Renal cortical epithelial cell (primary cell): ENCODE data around the gene OR4D11. TPM values are rescaled to one million over a fixed set of nuclear protein-coding genes. Genes with fewer than 3 reads are reported as not detected.
A peak's percentile ranks its signal among the peaks of the same experiment; 100 is the strongest.

Experiments
- DNase-seq: peaks from one replicate; pipeline ENCODE4 v3.0.0-alpha.2; 2011; ENCODE audit warnings: low read depth
- total RNA-seq: library from RNA; depleted of rRNA; stranded (reverse); fragments of >200 nt; gene quantifications from 2 replicates; pipeline ENCODE4 v1.2.3, GENCODE V29; 2014

Gene OR4D11
- total RNA-seq, 1 donor from 2014 or later = not detected

DNA sequence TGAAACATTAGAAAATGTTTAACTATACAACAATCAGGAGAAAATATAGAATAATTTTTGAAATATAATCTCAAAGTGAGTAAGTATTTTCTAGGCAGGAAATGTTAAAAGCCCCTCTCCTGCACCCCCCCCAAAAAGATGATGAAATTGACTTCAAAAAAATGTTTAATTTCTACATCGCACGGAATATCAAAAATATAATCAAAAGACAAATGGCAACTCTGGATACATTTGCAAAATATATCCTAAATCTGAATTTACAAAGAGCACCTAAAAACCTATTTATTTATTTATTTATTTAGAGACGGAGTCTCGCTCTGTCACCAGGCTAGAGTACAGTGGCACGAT lies 44.9 kb downstream of the OR4D11 start:
- no peak for DNase-seq

DNA sequence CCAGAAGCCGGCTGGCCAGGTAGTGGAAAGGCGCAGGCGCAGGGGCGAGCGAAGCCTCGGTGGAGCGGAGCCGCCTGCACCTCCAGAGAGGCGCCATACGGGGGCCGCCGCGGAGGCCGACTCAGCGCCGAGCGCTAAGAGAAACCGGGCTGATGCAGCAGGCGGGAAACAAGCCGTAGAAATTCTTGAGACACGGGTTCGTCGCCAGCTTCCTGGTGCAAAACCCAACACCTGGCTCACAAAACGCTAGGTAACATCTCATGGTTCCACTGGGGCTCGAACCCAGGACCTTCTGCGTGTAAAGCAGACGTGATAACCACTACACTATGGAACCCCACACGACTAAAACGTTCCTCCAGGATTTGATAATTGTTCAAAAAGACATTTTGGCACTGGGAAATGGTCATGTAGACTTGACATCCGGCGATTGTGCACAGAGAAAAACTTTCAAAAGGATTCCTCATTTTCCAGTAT lies 47.0 kb downstream of the OR4D11 start:
- DNase-seq = peak; percentile 85

DNA sequence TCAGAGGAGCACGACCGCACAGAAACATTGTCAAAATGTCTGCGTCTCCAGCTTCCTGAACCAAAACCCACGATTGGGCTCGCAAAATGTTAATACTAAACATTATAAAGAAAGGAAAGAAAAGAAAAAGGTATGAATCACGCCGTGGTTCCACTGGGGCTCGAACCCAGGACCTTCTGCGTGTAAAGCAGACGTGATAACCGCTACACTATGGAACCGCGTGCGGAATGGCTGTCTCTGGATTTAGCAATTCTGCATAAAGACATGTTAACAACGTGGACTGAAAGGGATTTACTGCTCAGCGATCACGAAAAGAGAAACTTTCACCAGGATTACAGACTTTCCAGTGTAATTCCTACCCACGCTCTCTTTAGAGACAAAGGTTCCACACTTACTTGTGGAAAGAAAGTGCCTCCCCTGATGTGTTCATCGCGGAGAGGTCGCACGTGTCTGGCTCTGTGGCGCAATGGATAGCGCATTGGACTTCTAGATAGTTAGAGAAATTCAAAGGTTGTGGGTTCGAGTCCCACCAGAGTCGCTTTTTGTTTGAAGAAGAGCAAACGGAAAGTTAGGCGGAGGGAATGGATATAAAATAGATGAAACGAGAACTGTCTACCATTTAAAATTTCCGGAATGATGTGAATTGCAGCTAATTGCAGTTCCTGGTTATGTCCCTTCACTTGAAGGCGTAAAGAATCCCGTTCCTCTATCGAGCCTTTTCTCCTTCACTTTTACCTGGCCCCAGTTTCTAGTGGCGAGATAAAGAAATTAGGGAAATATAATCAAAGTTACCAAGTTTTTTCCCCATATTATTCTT lies 47.7 kb downstream of the OR4D11 start:
- peak; percentile 84 for DNase-seq

DNA sequence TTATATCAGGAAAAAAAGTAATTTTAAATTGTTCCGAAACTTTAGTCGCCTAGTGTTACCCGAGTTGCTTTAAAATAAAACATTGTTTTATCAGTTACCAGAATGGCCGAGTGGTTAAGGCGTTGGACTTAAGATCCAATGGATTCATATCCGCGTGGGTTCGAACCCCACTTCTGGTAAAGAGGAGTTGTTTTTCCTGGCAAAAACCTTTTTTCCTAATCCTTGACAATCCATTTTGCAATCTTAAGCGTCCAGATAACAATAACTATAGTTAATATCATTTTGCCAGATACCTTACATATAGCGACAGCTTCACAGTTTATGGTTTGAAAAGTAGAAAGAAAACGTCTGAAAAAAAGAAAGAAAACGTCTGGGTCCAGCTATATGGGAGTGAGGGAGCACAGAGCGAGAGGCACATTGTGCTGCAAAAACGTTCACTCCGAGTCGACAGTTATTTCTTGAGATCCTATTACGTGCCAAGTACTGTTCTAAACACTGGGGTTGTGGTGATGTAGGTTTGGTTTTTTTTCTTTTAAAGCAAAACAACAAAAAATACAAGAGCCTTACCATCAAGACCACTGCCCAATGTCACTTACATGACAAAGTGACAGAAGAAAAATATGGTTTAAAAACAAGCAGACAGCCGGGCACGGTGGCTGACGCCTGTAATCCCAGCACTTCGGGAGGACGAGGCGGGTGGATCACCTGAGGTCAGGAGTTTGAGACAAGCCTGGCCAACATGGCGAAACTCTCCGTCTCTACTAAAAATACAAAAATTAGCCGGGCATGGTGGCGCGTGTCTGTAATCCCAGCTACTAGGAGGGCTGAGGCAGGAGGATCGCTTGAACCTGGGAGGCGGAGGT lies 48.5 kb downstream of the OR4D11 start:
- peak; percentile 72 for DNase-seq

DNA sequence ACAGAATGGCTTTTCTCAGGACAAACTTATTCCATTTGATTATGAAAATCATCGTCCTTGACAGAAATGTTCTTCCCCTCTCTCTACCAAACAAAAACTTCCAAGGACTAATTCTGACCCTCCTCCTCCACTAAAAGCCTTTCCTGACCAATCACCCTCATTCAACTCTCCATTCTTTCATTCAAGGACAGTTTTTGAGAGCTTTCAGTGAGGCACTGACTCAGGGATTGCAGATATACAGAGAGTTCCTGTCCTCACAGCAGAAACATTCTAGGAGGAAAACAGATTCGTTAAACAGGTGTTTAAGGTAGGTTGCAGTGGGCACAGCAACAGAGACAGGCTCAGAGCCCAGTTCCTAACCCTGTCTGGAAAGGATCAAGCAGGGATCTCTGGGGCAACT lies 49.5 kb downstream of the OR4D11 start:
- no peak for DNase-seq

DNA sequence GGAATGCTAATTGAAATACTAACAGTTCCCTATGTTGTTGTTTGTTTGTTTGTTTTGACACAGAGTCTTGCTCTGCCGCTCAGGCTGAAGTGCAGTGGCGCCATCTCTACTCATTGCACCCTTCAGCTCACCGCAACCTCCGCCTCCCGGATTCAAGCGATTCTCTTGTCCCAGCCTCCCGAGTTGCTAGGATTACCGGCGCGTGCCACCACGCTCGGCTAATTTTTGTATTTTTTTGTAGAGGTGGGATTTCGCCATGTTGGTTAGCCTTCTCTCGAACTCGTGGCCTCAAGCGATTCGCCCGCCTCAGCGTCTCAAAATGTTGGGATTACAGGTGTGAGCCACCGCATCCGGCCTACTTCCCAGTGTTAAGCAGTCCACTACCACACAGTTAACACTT lies 49.9 kb downstream of the OR4D11 start:
- no peak for DNase-seq

Other genes starting within 250 kb of the OR4D11 start
- not detected in 2 replicates for gene OR5AN1, start 144.7 kb upstream of the OR4D11 start, total RNA-seq
- gene OR5A2, start 77.2 kb upstream of the OR4D11 start, total RNA-seq = not detected in 2 replicates
- not detected in 2 replicates for gene OR5A1, start 67.1 kb upstream of the OR4D11 start, total RNA-seq
- not detected in 2 replicates for gene OR4D6, start 46.6 kb upstream of the OR4D11 start, total RNA-seq
- gene OR4D10, start 30.3 kb upstream of the OR4D11 start, total RNA-seq = not detected in 2 replicates
- gene OR4D9, start 8.0 kb downstream of the OR4D11 start, total RNA-seq = not detected in 2 replicates
- gene OSBP, start 112.2 kb downstream of the OR4D11 start, total RNA-seq = 32.0 and 71.3 TPM in 2 replicates
- gene PATL1, start 165.5 kb downstream of the OR4D11 start, total RNA-seq = 6.3 and 20.6 TPM in 2 replicates
- gene OR10V1, start 210.3 kb downstream of the OR4D11 start, total RNA-seq = not detected in 2 replicates